Nephron (organoid): ENCODE measurements around the gene NAT10.
"Not testable (repeated sequence)": the region's sequence is repeated elsewhere in the genome, so short reads cannot be mapped to it uniquely, and the experiment has no call there.

Experiments
- H3K27ac Mint-ChIP-seq, 3 experiments: 2 replicates each; pipeline ENCODE4 v1.8.0; 2020; ENCODE audit warnings: mixed read lengths in 3 of 3, mild to moderate bottlenecking in 2 of 3, moderate library complexity in 1 of 3
- H3K27me3 Mint-ChIP-seq: 2 replicates; pipeline ENCODE4 v1.8.0; 2021; ENCODE audit warnings: low read depth, mild to moderate bottlenecking, moderate library complexity, mixed read lengths
- H3K36me3 Mint-ChIP-seq: 2 replicates; pipeline ENCODE4 v1.8.0; 2020; ENCODE audit warnings: low read depth, mixed read lengths
- H3K4me1 Mint-ChIP-seq: 2 replicates; pipeline ENCODE4 v1.8.0; 2020; ENCODE audit warnings: mixed read lengths
- H3K4me3 Mint-ChIP-seq, 3 experiments: 2 replicates each; pipeline ENCODE4 v1.8.0; 2020; ENCODE audit warnings: mild to moderate bottlenecking in 3 of 3, mixed read lengths in 3 of 3, moderate library complexity in 2 of 3
- H3K9me3 Mint-ChIP-seq: 2 replicates; pipeline ENCODE4 v1.8.0; 2020; ENCODE audit warnings: mixed read lengths
- TF ChIP-seq, protein P1 (sequence below), 3 experiments: fragments of 200-600 bp; sonication (generic); IDR thresholded peaks; one replicate each; pipeline ENCODE4 v1.5.0; 2021; ENCODE audit warnings: antibody characterized with exemption in 3 of 3; ENCODE audit not compliant: unreplicated experiment in 3 of 3

The NAT10 gene

DNA sequence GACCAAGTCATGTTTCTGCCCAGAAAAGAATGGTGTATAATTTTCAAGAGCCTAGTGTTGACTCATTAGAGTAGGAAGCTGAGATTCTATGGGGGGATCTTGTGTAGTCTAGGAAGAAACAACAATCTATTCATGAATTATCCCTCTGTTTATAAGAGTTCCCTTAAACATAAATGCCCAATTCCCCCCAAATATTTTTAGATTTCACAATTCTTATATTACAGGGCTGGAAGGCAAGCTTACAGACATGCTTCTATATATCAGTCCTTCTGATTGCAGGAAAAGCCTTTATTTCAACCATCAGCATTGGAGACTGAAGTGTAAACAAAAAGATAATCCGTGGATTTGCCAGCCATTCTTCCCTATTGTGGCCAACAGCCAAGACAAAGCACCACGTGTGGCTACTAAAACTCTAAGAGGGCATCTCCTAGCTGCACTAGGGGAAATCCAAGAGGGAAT lies 71.4 kb downstream of the NAT10 start:
- no peak overlapping the region for H3K4me3 Mint-ChIP-seq
- H3K9me3 Mint-ChIP-seq: no peaks in the 10 kb centered on the region
- H3K36me3 Mint-ChIP-seq: no peaks in the 10 kb centered on the region
- H3K27ac Mint-ChIP-seq: no peak overlapping the region
- TF ChIP-seq, protein P1, sequence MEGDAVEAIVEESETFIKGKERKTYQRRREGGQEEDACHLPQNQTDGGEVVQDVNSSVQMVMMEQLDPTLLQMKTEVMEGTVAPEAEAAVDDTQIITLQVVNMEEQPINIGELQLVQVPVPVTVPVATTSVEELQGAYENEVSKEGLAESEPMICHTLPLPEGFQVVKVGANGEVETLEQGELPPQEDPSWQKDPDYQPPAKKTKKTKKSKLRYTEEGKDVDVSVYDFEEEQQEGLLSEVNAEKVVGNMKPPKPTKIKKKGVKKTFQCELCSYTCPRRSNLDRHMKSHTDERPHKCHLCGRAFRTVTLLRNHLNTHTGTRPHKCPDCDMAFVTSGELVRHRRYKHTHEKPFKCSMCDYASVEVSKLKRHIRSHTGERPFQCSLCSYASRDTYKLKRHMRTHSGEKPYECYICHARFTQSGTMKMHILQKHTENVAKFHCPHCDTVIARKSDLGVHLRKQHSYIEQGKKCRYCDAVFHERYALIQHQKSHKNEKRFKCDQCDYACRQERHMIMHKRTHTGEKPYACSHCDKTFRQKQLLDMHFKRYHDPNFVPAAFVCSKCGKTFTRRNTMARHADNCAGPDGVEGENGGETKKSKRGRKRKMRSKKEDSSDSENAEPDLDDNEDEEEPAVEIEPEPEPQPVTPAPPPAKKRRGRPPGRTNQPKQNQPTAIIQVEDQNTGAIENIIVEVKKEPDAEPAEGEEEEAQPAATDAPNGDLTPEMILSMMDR (IDR thresholded peaks at IDR 0.05; ENCODE audit: unreplicated experiment in 3 of 3): no peak
- peaks cover 10% of the 10 kb centered on the region for H3K4me1 Mint-ChIP-seq
- peaks cover 11% of the 10 kb centered on the region for H3K27me3 Mint-ChIP-seq

DNA sequence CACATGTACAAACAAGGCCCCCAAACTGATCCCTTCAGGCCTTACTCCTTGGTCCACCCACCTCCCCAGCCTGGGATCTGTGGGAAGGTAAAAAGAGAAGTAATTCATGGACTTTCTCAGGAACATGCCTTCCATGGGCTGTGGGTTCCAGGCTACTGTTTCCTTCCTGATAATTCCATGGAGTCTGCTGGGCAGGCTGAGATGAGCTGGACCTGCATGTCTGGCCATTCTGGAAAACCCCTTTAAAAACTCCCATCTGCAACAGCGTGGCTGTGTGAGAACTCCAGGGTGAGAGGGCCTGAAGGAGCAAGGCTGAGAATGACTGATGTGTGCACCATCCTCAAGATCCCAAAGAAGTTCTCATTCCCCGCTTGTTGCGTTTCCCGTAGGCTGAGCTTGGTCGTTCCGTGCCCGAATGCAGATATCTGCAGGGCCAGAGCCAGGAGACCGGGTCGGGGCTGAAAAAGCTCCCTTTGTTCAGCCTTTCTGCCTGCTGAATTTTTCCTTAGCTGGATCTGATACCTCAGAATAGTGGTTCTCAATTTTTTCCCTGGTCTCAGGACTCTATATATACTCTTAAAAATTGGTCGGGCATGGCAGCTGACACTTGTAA lies 72.9 kb downstream of the NAT10 start:
- Mint-ChIP-seq H3K27me3 (peaks cover 11% of the 10 kb centered on the region), H3K4me1 (peaks cover 10% of the 10 kb centered on the region), H3K9me3 (no peaks in the 10 kb centered on the region), H3K4me3 (no peak overlapping the region), H3K36me3 (no peaks in the 10 kb centered on the region), H3K27ac (no peak overlapping the region)
- TF ChIP-seq, protein P1 (IDR thresholded peaks at IDR 0.05; ENCODE audit: unreplicated experiment in 3 of 3): no peak

DNA sequence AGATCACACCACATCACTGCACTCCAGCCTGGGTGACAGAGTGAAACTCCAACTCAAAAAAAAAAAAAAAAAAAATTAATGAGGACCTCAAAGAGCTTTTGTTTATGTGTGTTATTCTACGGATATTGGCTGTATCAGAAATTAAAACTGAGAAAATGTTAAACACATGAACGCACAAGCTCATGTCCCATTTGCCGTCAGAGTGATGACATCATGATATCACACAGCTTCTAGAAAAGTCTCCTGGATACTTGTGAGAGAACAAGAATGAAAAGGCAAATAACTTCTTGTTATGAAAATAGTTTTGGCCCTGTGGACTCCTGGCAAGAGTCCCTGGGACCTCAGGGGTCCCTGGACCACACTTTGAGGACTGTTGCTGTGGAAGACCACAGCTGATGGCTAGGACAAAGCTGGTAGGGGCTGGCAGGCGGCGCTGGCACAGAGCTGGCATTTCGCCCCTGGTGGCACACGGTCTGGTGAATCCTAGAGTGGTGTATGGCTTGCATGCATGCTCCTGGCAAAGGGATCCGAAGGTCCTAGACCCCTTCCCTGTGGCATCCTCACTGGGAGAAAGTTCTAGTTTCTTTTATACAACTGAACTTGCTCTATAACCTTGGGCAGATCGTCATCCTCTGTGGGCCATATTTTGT lies 73.7 kb downstream of the NAT10 start:
- H3K9me3 Mint-ChIP-seq: no peaks in the 10 kb centered on the region
- peaks cover 11% of the 10 kb centered on the region for H3K27me3 Mint-ChIP-seq
- H3K4me3 Mint-ChIP-seq: no peak overlapping the region
- H3K36me3 Mint-ChIP-seq: no peaks in the 10 kb centered on the region
- H3K4me1 Mint-ChIP-seq: peaks cover 16% of the 10 kb centered on the region
- H3K27ac Mint-ChIP-seq: no peak overlapping the region
- TF ChIP-seq, protein P1 (IDR thresholded peaks at IDR 0.05; ENCODE audit: unreplicated experiment in 3 of 3): no peak

DNA sequence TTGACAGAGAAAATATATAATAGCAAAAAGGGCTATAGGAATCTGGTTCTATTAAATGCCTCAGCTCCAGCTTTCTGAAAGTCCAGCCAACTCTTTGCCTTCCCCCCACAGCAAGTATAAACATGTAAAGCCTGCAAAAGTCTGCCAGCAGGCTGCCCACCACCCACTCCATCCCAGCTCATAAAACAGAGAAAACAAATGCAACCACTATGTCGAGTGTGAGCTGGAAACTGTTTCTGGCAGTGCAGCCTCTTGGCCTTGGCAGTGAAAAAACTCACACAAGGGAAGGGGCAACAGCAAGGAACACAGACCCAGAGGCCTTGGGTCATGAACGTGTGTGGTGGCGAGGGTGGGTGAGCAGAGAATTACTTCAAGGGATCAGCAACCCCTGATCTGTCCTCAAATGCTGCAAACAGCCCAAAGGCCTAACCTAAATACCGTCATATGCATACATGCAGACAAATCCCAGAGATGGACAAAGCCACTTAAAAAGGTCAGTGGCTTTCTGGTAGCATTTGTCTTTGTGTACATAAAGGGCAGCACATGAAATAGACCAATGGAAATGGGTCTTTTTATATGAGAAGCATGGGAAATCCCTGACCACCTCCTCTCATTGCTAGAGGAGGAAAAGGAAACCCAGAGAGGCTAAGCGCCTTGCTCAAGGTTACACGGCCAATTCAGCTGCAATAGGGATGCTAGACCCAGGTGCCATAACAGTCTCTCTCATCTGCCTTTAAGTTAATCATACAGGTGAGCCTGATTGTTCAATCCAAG lies 74.8 kb downstream of the NAT10 start:
- no peaks in the 10 kb centered on the region for H3K9me3 Mint-ChIP-seq
- H3K4me1 Mint-ChIP-seq: peaks cover 23% of the 10 kb centered on the region
- TF ChIP-seq, protein P1 (IDR thresholded peaks at IDR 0.05; ENCODE audit: unreplicated experiment in 3 of 3): no peak
- H3K36me3 Mint-ChIP-seq: no peaks in the 10 kb centered on the region
- no peak overlapping the region for H3K27ac Mint-ChIP-seq
- no peak overlapping the region for H3K4me3 Mint-ChIP-seq
- peaks cover 11% of the 10 kb centered on the region for H3K27me3 Mint-ChIP-seq

DNA sequence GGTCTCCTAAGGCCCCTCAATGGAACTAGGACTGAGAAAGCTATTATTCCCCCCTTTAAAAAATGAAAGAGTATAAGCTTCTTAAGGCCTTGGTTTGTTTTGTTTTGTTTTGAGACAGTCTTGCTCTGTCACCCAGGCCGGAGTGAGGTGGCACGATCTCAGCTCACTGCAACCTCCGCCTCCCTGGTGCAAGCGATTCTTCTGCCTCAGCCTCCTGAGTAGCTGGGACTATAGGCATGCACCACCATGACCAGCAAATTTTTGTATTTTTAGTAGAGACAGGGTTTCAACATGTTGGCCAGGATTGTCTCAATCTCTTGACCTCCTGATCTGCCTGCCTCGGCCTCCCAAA lies 75.4 kb downstream of the NAT10 start:
- Mint-ChIP-seq H3K27me3 (peaks cover 11% of the 10 kb centered on the region), H3K4me1 (peaks cover 28% of the 10 kb centered on the region)
- not testable (repeated sequence) for H3K36me3 Mint-ChIP-seq, H3K9me3 Mint-ChIP-seq, H3K4me3 Mint-ChIP-seq, H3K27ac Mint-ChIP-seq

DNA sequence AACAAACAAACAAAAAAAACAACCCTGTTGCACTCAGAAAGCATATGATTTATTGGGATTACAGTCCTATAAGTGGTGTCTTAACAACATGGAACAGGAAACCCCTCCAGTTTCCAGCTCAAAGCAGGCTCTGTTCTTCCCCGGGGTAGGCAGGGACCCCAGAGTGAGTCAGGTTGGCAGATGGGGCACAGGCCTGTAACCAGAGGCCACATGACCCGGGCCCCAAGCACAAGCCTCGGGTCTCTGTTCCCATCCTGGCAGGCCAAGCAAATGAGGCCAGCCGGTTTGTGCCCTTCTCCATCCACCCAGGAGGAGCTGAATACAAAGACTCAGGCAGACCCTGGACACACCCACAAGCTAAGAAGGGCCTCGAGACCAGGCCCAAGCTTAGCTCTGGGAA lies 75.8 kb downstream of the NAT10 start:
- TF ChIP-seq, protein P1 (IDR thresholded peaks at IDR 0.05; ENCODE audit: unreplicated experiment in 3 of 3): no peak

More for the DNA sequence above, 75.8 kb downstream of the NAT10 start:
- Mint-ChIP-seq H3K9me3 (no peaks in the 10 kb centered on the region), H3K4me1 (peaks cover 31% of the 10 kb centered on the region), H3K36me3 (no peaks in the 10 kb centered on the region), H3K27ac (no peak overlapping the region), H3K4me3 (no peak overlapping the region), H3K27me3 (peaks cover 11% of the 10 kb centered on the region)
